ENCODE measurements around the gene TANC1.

GRCh38 chr2:159088906-159089305 lies 120.5 kb downstream of the TANC1 start:
- no peak for TF ChIP-seq CTCF (IDR thresholded peaks at IDR 0.05)
- no peak for TF ChIP-seq POLR2AphosphoS5 (IDR thresholded peaks at IDR 0.05)
- TF ChIP-seq POLR2A (IDR thresholded peaks at IDR 0.05): no peak

Measured in sigmoid colon (tissue), 4 donors.